IMR-90 (cell line): ENCODE data around the gene FANCD2. TPM values are rescaled to one million over a fixed set of nuclear protein-coding genes. Genes with fewer than 3 reads are reported as not detected.
A peak's percentile ranks its signal among the peaks of the same experiment; 100 is the strongest.

Experiments used
- ATAC-seq: fragments of 200-7000 bp; cut with Tn5 transposase; 2 replicates; pipeline ENCODE4 v1.9.1; 2020; ENCODE audit warnings: low read depth, mild to moderate bottlenecking, moderate library complexity
- BruUV-seq: library from RNA; stranded (reverse); fragments of 400-500 nt; replicated peaks from 2 replicates; lab custom pipeline; 2021; lab: Mats Ljungman, UMichigan
- CTCF ChIA-PET: fragments of 300-600 bp; formaldehyde crosslinking; extraction: SDS; loops from one replicate; lab custom pipeline; 2021; ENCODE audit warnings: antibody characterized with exemption; lab: Yijun Ruan, JAX
- POLR2A ChIA-PET: fragments of 300-600 bp; sonication (Branson Sonifier 250); formaldehyde crosslinking; loops from one replicate; lab custom pipeline; 2022; ENCODE audit warnings: antibody characterized with exemption; ENCODE audit not compliant: unreplicated experiment; lab: Charles Lee
- DNase-seq: peaks from one replicate; pipeline ENCODE4 v3.0.0; 2013
- H2AFZ ChIP-seq: replicated peaks from 2 replicates; pipeline ENCODE3; 2013; ENCODE audit warnings: low read length, mild to moderate bottlenecking; ENCODE audit not compliant: poor library complexity
- H2AK5ac ChIP-seq: 2 replicates; pipeline ENCODE4 v1.6.1; 2013; ENCODE audit warnings: low read depth, low read length, inconsistent platforms
- H2AK9ac ChIP-seq: replicated peaks from 2 replicates; pipeline ENCODE3; 2013; ENCODE audit warnings: mild to moderate bottlenecking, low read depth, low read length, moderate library complexity; ENCODE audit not compliant: poor library complexity
- H2BK120ac ChIP-seq: 2 replicates; pipeline ENCODE4 v1.6.1; 2013; ENCODE audit warnings: low read depth, low read length, inconsistent platforms
- H2BK15ac ChIP-seq: 3 replicates; pipeline ENCODE4 v1.6.1; 2013; ENCODE audit warnings: low read depth, low read length, inconsistent platforms
- H2BK20ac ChIP-seq: 2 replicates; pipeline ENCODE4 v1.6.1; 2013; ENCODE audit warnings: low read depth, mild to moderate bottlenecking, inconsistent platforms, low read length, moderate library complexity
- H2BK5ac ChIP-seq: 2 replicates; pipeline ENCODE4 v1.6.1; 2013; ENCODE audit warnings: mild to moderate bottlenecking, low read depth, low read length, inconsistent platforms; ENCODE audit not compliant: poor library complexity, severe bottlenecking
- H3K14ac ChIP-seq: replicated peaks from 2 replicates; pipeline ENCODE4 v1.6.1; 2013; ENCODE audit warnings: low read depth, low read length, inconsistent platforms
- H3K18ac ChIP-seq: 2 replicates; pipeline ENCODE4 v1.6.1; 2013; ENCODE audit warnings: low read depth, low read length, control low read depth
- H3K23ac ChIP-seq: 2 replicates; pipeline ENCODE4 v1.6.1; 2013; ENCODE audit warnings: low read depth, low read length, inconsistent platforms
- H3K27ac ChIP-seq: 2 replicates; pipeline ENCODE4 v1.5.1; 2013; ENCODE audit warnings: mild to moderate bottlenecking, control low read depth, low read length; ENCODE audit not compliant: insufficient read depth
- H3K27me3 ChIP-seq: 2 replicates; pipeline ENCODE4 v1.6.1; 2013; ENCODE audit warnings: low read length; ENCODE audit not compliant: control insufficient read depth, insufficient read depth
- H3K36me3 ChIP-seq: 2 replicates; pipeline ENCODE4 v1.6.1; 2013; ENCODE audit warnings: low read length, mixed read lengths; ENCODE audit not compliant: control insufficient read depth, insufficient read depth
- H3K4ac ChIP-seq: 2 replicates; pipeline ENCODE4 v1.6.1; 2013; ENCODE audit warnings: low read depth, low read length, inconsistent platforms
- H3K4me1 ChIP-seq: 2 replicates; pipeline ENCODE4 v1.6.1; 2013; ENCODE audit warnings: low read length, mixed read lengths; ENCODE audit not compliant: control insufficient read depth, insufficient read depth
- H3K4me2 ChIP-seq: 2 replicates; pipeline ENCODE4 v1.6.1; 2013; ENCODE audit warnings: low read depth, mild to moderate bottlenecking, control low read depth, low read length, moderate library complexity
- H3K4me3 ChIP-seq: 2 replicates; pipeline ENCODE4 v1.5.1; 2013; ENCODE audit warnings: low read depth, mild to moderate bottlenecking, control low read depth, low read length, moderate library complexity; ENCODE audit not compliant: insufficient read depth
- H3K56ac ChIP-seq: 2 replicates; pipeline ENCODE4 v1.6.1; 2013; ENCODE audit warnings: low read length, inconsistent platforms; ENCODE audit not compliant: insufficient read depth; ENCODE audit errors: extremely low read depth
- H3K79me1 ChIP-seq, 2 experiments: 2 replicates each; pipeline ENCODE4 v1.6.1; 2013; ENCODE audit warnings: low read length in 2 of 2, inconsistent platforms in 1 of 2, low read depth in 1 of 2
- H3K9ac ChIP-seq: 2 replicates; pipeline ENCODE4 v1.6.1; 2013; ENCODE audit warnings: low read depth, low read length, control low read depth
- H3K9me1 ChIP-seq: 2 replicates; pipeline ENCODE4 v1.6.1; 2013; ENCODE audit warnings: low read length, inconsistent platforms; ENCODE audit not compliant: insufficient read depth
- H3K9me3 ChIP-seq: 2 replicates; pipeline ENCODE4 v1.6.1; 2013; ENCODE audit warnings: low read length; ENCODE audit not compliant: control insufficient read depth, insufficient read depth
- H4K20me1 ChIP-seq: 2 replicates; pipeline ENCODE4 v1.6.1; 2013; ENCODE audit warnings: low read length, inconsistent platforms; ENCODE audit not compliant: insufficient read depth
- H4K5ac ChIP-seq: 2 replicates; pipeline ENCODE4 v1.6.1; 2013; ENCODE audit warnings: mild to moderate bottlenecking, low read depth, low read length, control low read depth
- H4K8ac ChIP-seq, 2 experiments: 2 replicates each; pipeline ENCODE4 v1.6.1; 2013; ENCODE audit warnings: low read depth in 2 of 2, low read length in 2 of 2, control low read depth in 1 of 2, inconsistent platforms in 1 of 2
- H4K91ac ChIP-seq: 2 replicates; pipeline ENCODE4 v1.6.1; 2013; ENCODE audit warnings: low read depth, low read length, inconsistent platforms; ENCODE audit not compliant: insufficient read depth
- CEBPB ChIP-seq: IDR thresholded peaks from 2 replicates; pipeline ENCODE4 v1.6.1; 2012; ENCODE audit warnings: low read depth, low read length, improper control_type of control experiment
- POLR2A ChIP-seq: IDR thresholded peaks from 2 replicates; pipeline ENCODE4 v1.6.1; 2012; ENCODE audit warnings: mild to moderate bottlenecking, low read depth, low read length
- WGBS, 2 experiments: methylation state at CpG; one replicate each; pipeline versions ENCODE4 v1.1.5 to v1.1.7; 2013; ENCODE audit warnings: missing lambda C conversion rate in 2 of 2; ENCODE audit not compliant: insufficient read length in 1 of 2; ENCODE audit errors: extremely low coverage in 2 of 2; 5-methylcytosine and 5-hydroxymethylcytosine counted together
- dilution Hi-C: fragments of 300-500 bp; cut with HindIII; formaldehyde crosslinking; loops from one replicate; pipeline ENCODE4 v1.14.3; 2018; ENCODE audit warnings: low sequenced_read_pairs; ENCODE audit not compliant: unreplicated experiment
- in situ Hi-C: fragments of 300-500 bp; cut with MboI; formaldehyde crosslinking; loops from 3 replicates; pipeline ENCODE4 v1.14.3; 2019; ENCODE audit warnings: low sequenced_read_pairs, inconsistent platforms, mixed read lengths
- intact Hi-C: fragments of 100-400 bp; cut with micrococcal nuclease; formaldehyde crosslinking; loops from 2 replicates; pipeline ENCODE4 v1.10.0; 2022
- polyA plus RNA-seq, 3 experiments: library from polyadenylated mRNA; depleted of rRNA; stranded (reverse); fragments of >200 nt; gene quantifications; 2 replicates each; pipeline ENCODE4 v1.2.3, GENCODE V29; 2012; ENCODE audit warnings: low replicate concordance in 1 of 3
- total RNA-seq: library from RNA; depleted of rRNA; stranded (reverse); fragments of >200 nt; gene quantifications from 2 replicates; pipeline ENCODE4 v1.2.3, GENCODE V29; 2012

The FANCD2 gene
- total and polyA plus RNA-seq, 2 of the 4 experiments (the other 2 are of a cell fraction) = 8.9 to 19.7 TPM

- H2AK9ac ChIP-seq = no peak overlapping the region
- peak overlapping the region; percentile 61; the same call in 1 of the 2 replicates for H3K18ac ChIP-seq
- peak overlapping the region; percentile 24; the same call in 1 of the 2 replicates for H3K27ac ChIP-seq
- H2BK20ac ChIP-seq = no peak overlapping the region
- H3K23ac ChIP-seq = no peak overlapping the region
- no TSS peak for BruUV-seq
- in situ Hi-C loops (no loop called here), dilution Hi-C loops (no loop called here), intact Hi-C loops (no loop called here)
- no peak overlapping the region for H3K14ac ChIP-seq
- no peaks in the 10 kb centered on the region for H4K20me1 ChIP-seq
- peak overlapping the region; percentile 74 for H3K4me2 ChIP-seq
- TF ChIP-seq CEBPB (peak; percentile 91), POLR2A (no peak)
- 80% methylated on average over 1 of the region's 10 CpGs; no CpG with 5 or more reads in 1 of the 2 experiments for WGBS, 2 experiments
- peak; percentile 94 for ATAC-seq
- H2BK120ac ChIP-seq = no peak overlapping the region
- POLR2A ChIA-PET = interaction anchor here (0.7 kb wide), 1 partner anchor 14 kb away, joined by 3 read pairs; no protein-coding TSS in a partner anchor
- peaks cover 3% of the 10 kb centered on the region; the same call in 1 of the 2 replicates for H3K9me1 ChIP-seq
- H2BK15ac ChIP-seq = no peak overlapping the region
- H2BK5ac ChIP-seq = no peak overlapping the region
- no peaks in the 10 kb centered on the region for H3K27me3 ChIP-seq
- peaks cover 6% of the 10 kb centered on the region; the same call in 1 of the 2 replicates for H3K4me1 ChIP-seq
- no peaks in the 10 kb centered on the region for H3K9me3 ChIP-seq
- H3K56ac ChIP-seq = no peak overlapping the region
- peaks cover 6% of the 10 kb centered on the region; the same call in 1 of the 2 replicates for H3K36me3 ChIP-seq
- H3K79me1 ChIP-seq = peaks cover 19 to 25% of the 10 kb centered on the region in 2 experiments
- H4K91ac ChIP-seq = no peak overlapping the region
- no peak overlapping the region for H3K4ac ChIP-seq
- no peak overlapping the region for H2AK5ac ChIP-seq
- H4K8ac ChIP-seq = no peak overlapping the region
- DNase-seq = peak; percentile 87
- no peak overlapping the region; the same call in 1 of the 2 replicates for H3K4me3 ChIP-seq
- no peak overlapping the region for H4K5ac ChIP-seq
- H2AFZ ChIP-seq = no peak overlapping the region
- H3K9ac ChIP-seq = no peak overlapping the region
- CTCF ChIA-PET = no interaction called here
Observed at GRCh38 chr3:9994086-9994844, 32.0 kb upstream of the FANCD2 start.
